HG02970 (cell line): ENCODE data around the gene ROCK2.

Experiments used
- ATAC-seq: cut with Tn5 transposase; IDR thresholded peaks from one replicate; pipeline ENCODE4 v1.9.1; 2021; ENCODE audit warnings: mild to moderate bottlenecking, moderate library complexity, moderate number of reproducible peaks; ENCODE audit not compliant: unreplicated experiment, low FRiP score

The ROCK2 gene

GRCh38 chr2:11368059-11368572 lies 23.7 kb upstream of the ROCK2 start:
- no peak for ATAC-seq

DNA sequence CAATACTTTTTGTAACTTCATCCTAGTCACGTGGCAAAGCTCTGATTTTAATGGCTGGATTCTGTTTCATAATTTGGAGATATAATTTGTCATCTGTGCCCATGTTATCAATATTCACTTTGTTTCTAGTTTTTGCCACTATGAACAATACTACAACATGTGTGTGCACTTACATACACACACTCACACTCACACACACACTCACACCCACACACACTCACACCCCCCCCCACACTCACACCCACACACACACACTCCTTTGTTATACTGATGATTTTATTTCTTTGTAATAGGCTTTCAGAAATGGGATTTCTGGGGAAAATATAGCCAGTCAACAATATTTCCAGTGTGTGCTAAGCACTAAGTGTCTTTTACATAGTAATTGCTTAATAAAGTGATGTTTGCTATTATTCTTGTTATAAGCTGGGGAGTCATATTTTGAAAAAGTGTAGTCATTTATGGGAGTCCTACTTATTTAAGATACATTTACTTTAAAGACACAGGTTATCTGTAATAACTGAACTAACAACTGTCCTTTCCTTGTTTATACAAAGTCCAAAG lies 22.8 kb upstream of the ROCK2 start:
- ATAC-seq = no peak

GRCh38 chr2:11366326-11366741 lies 21.9 kb upstream of the ROCK2 start:
- no peak for ATAC-seq

GRCh38 chr2:11365096-11365879 lies 20.9 kb upstream of the ROCK2 start:
- ATAC-seq = no peak

GRCh38 chr2:11364565-11364887 lies 20.1 kb upstream of the ROCK2 start:
- ATAC-seq = no peak

DNA sequence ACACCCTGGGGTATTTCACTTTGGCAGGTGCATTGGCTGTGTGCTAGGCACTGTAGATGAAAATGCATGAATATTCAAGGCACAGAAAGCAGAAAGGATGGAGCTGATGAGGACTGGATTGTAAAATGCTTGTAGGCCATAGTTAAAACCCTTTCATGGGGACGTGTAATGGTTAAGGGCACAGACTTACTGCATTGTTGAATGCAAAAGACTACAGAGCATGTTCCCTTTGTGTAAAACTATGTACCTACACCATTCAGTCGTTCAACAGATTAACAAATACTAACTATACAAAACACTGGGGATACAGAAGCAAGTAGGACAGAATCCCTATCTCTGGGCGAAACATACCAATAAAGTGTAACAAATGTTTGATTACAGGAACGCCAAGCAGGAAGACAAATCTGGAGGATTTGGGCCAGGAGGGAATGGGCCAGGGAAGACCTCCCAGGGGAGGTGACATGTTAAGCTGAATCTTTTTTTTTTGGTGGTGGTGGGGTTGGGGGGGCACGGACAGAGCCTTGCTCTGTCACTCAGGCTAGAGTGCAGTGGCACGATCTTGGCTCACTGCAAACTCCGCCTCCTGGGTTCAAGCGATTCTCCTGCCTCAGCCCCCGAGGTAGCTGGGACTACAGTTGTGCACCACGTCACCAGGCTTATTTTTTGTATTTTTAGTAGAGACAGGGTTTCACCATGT lies 19.6 kb upstream of the ROCK2 start:
- ATAC-seq = no peak

GRCh38 chr2:11359865-11360264 lies 15.4 kb upstream of the ROCK2 start:
- no peak for ATAC-seq

- ATAC-seq = no peak
Measured at GRCh38 chr2:11357428-11357972, 13.1 kb upstream of the ROCK2 start.

GRCh38 chr2:11356764-11357163 lies 12.3 kb upstream of the ROCK2 start:
- no peak for ATAC-seq

DNA sequence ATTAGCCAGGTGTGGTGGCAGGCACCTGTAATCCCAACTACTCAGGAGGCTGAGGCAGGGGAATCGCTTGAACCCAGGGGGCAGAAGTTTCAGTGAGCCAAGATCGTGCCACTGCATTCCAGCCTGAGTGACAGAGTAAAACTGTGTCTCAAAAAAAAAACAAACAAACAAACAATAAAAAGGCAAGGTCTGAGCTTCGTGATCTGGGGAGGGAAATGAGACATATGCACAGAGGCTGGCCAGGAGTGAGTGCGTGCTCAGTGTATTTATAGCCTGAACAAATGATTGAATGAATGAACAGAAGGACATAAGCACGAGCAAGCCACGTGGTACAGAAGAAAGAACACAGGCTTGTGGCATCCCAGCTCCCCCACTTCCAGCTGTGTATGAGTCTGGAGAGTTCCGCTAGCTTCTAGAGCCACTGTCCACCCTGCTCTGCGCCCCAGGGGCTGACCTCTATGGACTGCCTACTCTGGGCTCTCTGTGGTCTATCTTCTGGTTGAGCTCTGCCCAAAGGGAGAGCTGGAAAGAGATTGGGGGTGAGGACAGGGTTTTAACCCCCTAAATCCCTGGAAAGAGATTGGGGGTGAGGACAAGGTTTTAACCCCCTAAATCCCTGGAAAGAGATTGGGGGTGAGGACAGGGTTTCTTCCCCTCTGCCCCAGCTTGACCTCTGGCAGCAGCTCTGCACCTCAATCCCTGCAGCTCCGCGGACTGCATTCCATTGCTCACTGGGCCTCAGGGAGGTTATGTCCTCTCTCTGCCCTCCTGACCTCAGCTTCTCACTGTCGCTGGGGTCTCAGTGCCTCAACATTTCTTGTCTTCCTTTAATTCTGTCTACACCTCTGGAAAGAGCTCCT lies 11.0 kb upstream of the ROCK2 start:
- no peak for ATAC-seq

- ATAC-seq = no peak
Measured at GRCh38 chr2:11354363-11355154, 10.1 kb upstream of the ROCK2 start.

- ATAC-seq = no peak
Measured at GRCh38 chr2:11352781-11353537, 8.5 kb upstream of the ROCK2 start.

GRCh38 chr2:11348209-11348749 lies 3.8 kb upstream of the ROCK2 start:
- no peak for ATAC-seq

DNA sequence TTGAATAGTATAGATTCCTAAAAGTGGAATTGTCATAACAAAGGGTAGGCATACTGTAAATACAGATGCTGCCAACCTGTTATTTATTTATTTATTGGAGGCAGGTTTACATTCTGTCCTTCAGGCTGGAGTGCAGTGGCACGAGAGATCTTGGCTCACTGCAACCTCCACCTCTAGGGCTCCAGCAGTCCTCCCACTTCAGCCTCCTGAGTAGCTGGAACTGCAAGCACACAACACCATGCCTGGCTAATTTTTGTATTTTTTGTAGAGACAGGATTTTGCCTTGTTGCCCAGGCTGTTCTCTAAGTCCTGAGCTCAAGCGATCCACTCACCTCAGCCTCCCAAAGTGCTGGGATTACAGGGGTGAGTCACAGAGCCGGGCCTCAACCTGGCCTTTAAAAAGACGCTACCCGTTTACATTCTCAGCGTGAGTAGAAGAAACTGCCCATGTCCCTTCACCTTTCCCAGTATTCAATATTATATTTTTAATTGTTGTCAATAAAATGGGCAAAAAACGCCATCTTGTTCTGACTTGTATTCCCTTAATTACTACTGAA lies 3.0 kb upstream of the ROCK2 start:
- ATAC-seq = no peak

DNA sequence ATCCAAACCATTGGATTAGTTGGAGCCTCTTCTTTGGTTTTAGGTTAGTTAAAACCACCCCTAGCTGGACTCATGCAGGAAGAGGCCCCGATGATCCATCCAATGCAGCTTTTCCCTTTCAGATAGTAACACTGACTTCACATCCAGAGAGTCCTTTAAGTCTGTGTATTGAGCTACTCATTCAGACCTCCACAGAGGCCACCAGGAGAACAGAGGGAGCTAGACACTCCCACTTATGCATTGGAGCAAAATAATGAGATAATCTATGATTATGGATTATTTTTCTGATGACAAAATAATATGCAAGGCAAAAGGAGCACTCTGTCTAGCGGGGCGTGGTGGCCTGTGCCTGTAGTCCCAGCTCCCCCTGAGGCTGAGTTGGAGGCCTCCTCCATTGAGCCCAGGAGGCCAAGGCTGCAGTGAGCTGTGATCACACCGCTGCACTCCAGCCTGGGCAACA lies 1.6 kb upstream of the ROCK2 start:
- no peak for ATAC-seq

DNA sequence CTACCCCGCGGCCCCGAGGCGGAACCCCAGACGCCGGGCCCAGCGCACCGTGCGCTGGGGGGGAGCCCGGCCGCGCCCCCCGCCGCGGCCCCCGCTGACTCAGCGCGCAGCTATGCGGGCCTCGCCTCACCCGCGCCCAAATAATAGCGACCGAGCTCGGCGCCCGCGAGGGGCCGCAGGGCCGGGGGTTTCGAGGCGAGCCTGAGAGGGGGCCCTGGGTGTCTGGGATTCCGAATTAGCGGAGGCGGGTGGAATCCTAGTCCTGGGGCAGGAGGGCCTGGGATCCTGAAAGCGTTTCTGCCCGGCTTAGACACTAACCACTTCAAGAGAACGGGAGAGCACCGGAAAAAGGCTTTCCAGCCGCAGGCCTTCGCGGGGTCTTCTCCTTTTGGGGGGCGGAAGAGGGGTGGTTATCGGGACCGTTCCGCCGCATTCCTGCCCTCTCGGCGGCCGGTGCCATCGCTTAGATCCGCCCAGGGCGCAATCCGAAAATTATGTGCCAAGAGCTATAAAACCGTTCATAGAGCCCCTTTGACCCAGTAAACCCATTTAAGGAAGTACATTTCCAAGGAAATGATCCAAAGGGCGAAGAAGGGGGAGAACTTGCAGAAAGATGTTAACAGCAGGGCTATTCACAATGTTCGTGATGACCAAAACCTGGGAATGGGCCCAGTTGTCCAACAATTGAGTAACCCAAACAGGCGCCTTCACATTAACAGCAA lies 681 bp upstream of the ROCK2 start:
- no peak for ATAC-seq

DNA sequence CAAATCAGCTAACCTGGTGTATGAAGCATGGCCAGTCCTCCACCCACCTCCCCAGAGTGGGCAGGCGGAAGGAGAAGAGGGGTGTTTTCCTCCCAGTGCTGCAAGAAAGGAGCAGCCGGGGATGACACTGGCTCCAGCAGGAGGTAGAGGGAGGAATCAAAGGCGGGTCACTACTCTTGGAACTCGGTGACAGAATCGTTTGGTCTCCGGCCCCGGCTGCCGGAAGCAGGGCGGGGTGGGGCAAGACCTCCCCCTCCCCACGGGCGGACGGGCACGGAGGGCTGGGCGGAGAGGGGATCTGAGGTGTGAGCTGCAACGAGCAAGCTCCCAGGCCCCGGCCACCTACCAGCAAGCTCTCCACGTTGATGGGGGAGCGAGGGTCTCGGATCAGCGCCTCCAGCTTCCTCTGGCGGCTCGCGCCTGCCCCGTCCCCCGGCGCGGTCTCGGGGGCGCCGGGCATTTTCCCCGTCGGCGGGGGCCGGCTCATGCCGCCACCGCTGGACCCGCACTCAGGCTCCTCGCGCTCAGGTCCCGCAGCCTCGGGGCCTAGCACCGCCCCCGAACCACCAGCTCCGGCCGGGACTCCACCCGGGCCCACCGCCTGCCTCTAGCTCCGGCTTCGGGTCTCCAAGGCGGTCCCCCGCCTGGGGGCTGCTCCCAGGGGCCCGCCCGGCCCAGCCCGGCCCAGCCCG lies 640 bp downstream of the ROCK2 start:
- peak; percentile 35 for ATAC-seq
